Lung (tissue), 12 donors: ENCODE data around the gene FAM234A. TPM values are rescaled to one million over a fixed set of nuclear protein-coding genes. Genes with fewer than 3 reads are reported as not detected.

Source experiments
- ATAC-seq: fragments of 200-7000 bp; cut with Tn5 transposase; one replicate; pipeline ENCODE4 v1.9.1; 2020; ENCODE audit warnings: moderate number of reproducible peaks; ENCODE audit not compliant: insufficient read depth, low FRiP score
- DNase-seq, 3 donors: peaks; one replicate each; pipeline ENCODE4 v3.0.0-alpha.2; 2013 to 2017
- H3K27ac ChIP-seq, 2 donors: one replicate each; pipeline ENCODE4 v1.5.1; 2013; ENCODE audit warnings: mild to moderate bottlenecking in 2 of 2, moderate library complexity in 2 of 2, control low read depth in 1 of 2, inconsistent platforms in 1 of 2, low read depth in 1 of 2, low read length in 1 of 2
- H3K27me3 ChIP-seq, 3 donors: one replicate each; pipeline ENCODE4 v1.5.1; 2013; ENCODE audit warnings: low read length in 2 of 3; ENCODE audit not compliant: control insufficient read depth in 3 of 3, insufficient read depth in 3 of 3
- H3K36me3 ChIP-seq, 4 donors: one replicate each; pipeline ENCODE4 v1.5.1; 2013; ENCODE audit warnings: low read length in 4 of 4, mild to moderate bottlenecking in 1 of 4, moderate library complexity in 1 of 4; ENCODE audit not compliant: control insufficient read depth in 4 of 4, insufficient read depth in 4 of 4
- H3K4me1 ChIP-seq, 5 donors: one replicate each; pipeline ENCODE4 v1.5.1; 2013; ENCODE audit warnings: low read length in 5 of 5, mild to moderate bottlenecking in 2 of 5, moderate library complexity in 1 of 5; ENCODE audit not compliant: control insufficient read depth in 5 of 5, insufficient read depth in 5 of 5
- H3K4me3 ChIP-seq: one replicate; pipeline ENCODE4 v1.5.1; 2013; ENCODE audit warnings: mild to moderate bottlenecking, control low read depth, moderate library complexity
- H3K9ac ChIP-seq, 2 donors: one replicate each; pipeline ENCODE4 v1.5.1; 2013; ENCODE audit warnings: low read length in 2 of 2, control low read depth in 1 of 2; ENCODE audit not compliant: insufficient read depth in 1 of 2
- H3K9me3 ChIP-seq, 4 donors: one replicate each; pipeline ENCODE4 v1.5.1; 2013; ENCODE audit warnings: low read length in 3 of 4, mild to moderate bottlenecking in 1 of 4, moderate library complexity in 1 of 4; ENCODE audit not compliant: control insufficient read depth in 4 of 4, insufficient read depth in 3 of 4
- WGBS, 2 donors: extraction: QIAGEN DNeasy Blood & Tissue Kit; methylation state at CpG; one replicate each; pipeline ENCODE4 v1.1.7; 2013; 5-methylcytosine and 5-hydroxymethylcytosine counted together
- polyA plus RNA-seq, 2 donors: library from polyadenylated mRNA; stranded (reverse); fragments of 200-250 nt; gene quantifications; one replicate each; pipeline ENCODE4 v1.2.1, GENCODE V29; 2013
- total RNA-seq, 2 donors: library from RNA; depleted of rRNA in 1 of 2; stranded (reverse); fragments of >200 nt in 1 of 2; gene quantifications; one replicate each; pipeline ENCODE4 v1.2.1, GENCODE V29; 2014 to 2021
- TF ChIP-seq, protein P1 (sequence below): IDR thresholded peaks from 2 replicates; pipeline ENCODE4 v1.5.1; 2012; ENCODE audit warnings: mild to moderate bottlenecking; ENCODE audit errors: control extremely low read depth, extremely low read depth
- donor health status: control.
- donor health status: control.
- donor health status: Bipolar disorder and iron deficiency.
- donor health status: healthy.
- donor health status: DM: yes; HTN: yes; CAD: no.

FAM234A gene
- total and polyA plus RNA-seq, 4 donors: 41.5 to 78.5 (median 59.7) TPM

DNA sequence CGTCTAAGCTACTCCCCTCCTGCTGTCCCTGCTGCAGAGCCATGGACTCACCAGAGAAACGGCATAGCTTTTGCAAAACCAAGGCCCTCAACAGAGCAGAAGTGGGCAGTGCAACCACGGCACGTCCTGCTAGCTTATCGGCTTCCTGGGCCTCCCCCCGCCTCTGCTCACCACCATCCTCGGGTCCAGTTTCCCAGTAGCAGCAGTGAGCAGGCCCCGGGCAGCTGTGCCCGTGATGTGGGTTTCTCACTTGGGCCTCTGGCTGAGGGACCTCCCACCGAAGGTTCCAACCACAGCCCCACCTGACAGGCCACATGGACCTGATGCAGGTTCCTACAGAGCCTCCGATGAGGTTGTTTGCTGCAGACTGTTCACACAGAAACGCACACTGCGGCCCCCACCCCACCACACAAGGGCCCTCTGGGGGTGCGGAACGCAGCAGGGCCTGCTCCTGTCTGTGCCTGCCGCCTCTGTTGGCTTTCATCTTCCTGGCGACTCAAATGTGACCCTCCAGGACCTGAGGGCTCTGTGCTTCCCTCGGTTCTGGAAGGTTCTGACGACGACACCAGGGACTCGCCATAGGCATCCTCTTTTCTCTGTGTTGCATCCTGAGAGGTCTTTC lies 73.2 kb downstream of the FAM234A start:
- no peak overlapping the region for H3K4me3 ChIP-seq
- H3K27ac ChIP-seq: no peak overlapping the region
- ATAC-seq (no peak), DNase-seq (no peak)
- no peaks in the 10 kb centered on the region for H3K4me1 ChIP-seq
- whole genome bisulfite sequencing, 2 donors: 81 to 87% methylated on average over 21 of the region's 21 CpGs
- no peaks in the 10 kb centered on the region for H3K27me3 ChIP-seq
- peaks cover 0 to 37% (median 7%) of the 10 kb centered on the region in 4 donors for H3K36me3 ChIP-seq
- TF ChIP-seq, protein P1, sequence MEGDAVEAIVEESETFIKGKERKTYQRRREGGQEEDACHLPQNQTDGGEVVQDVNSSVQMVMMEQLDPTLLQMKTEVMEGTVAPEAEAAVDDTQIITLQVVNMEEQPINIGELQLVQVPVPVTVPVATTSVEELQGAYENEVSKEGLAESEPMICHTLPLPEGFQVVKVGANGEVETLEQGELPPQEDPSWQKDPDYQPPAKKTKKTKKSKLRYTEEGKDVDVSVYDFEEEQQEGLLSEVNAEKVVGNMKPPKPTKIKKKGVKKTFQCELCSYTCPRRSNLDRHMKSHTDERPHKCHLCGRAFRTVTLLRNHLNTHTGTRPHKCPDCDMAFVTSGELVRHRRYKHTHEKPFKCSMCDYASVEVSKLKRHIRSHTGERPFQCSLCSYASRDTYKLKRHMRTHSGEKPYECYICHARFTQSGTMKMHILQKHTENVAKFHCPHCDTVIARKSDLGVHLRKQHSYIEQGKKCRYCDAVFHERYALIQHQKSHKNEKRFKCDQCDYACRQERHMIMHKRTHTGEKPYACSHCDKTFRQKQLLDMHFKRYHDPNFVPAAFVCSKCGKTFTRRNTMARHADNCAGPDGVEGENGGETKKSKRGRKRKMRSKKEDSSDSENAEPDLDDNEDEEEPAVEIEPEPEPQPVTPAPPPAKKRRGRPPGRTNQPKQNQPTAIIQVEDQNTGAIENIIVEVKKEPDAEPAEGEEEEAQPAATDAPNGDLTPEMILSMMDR: no peak
- H3K9me3 ChIP-seq: peaks cover 0 to 1% (median 0%) of the 10 kb centered on the region in 4 donors
- H3K9ac ChIP-seq: no peak overlapping the region

DNA sequence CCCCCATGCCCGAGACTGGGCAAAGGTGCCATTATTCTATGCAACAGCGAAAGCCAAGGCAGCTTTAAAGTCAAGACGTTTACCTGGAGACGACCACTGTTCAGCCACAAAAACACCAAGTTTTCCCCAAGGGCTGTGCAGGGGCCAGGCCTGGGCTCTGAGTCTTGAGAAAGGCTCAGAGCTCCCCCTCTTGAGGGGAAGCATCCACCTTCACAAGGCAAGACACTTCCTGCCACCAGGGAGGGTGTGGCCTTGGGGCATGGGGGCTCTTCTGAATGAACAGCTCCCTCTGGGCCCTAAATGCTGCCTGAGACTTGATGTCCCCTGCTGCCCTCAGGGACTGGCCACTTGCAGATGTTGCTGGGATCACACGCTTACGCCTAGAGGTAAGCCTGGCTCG lies 74.9 kb downstream of the FAM234A start:
- Histone ChIP-seq H3K4me1 (no peaks in the 10 kb centered on the region), H3K9ac (no peak overlapping the region), H3K9me3 (peaks cover 0 to 1% (median 0%) of the 10 kb centered on the region in 4 donors), H3K27me3 (no peaks in the 10 kb centered on the region), H3K4me3 (no peak overlapping the region), H3K36me3 (peaks cover 0 to 39% (median 16%) of the 10 kb centered on the region in 4 donors), H3K27ac (no peak overlapping the region)
- 72 to 86% methylated on average over 7 of the region's 7 CpGs for WGBS, 2 donors
- no peak for DNase-seq
- TF ChIP-seq, protein P1: no peak
- no peak for ATAC-seq

DNA sequence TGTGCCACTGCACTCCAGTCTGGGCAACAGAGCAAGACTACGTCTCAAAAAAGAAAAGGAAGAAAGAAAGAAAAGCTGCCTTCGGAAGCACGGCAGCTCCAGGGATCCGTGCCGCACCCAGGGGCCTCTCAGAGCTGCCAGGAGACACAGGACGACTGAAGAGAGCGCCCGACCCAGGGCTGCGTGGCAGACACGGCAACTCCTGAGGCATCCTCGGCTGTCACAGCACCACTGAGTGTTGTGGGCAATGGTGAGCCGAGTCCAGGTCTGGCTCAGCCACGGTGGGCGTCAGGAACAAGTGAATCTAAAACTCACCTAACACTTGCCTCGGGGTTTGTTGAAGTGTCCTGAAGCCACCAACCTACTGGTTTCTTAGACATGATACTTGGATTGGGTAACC lies 77.1 kb downstream of the FAM234A start:
- peaks cover 0 to 1% (median 0%) of the 10 kb centered on the region in 4 donors for H3K9me3 ChIP-seq
- ATAC-seq (no peak), DNase-seq (no peak)
- no peaks in the 10 kb centered on the region for H3K27me3 ChIP-seq
- H3K36me3 ChIP-seq: peaks cover 0 to 40% (median 16%) of the 10 kb centered on the region in 4 donors
- H3K4me3 ChIP-seq: no peak overlapping the region
- TF ChIP-seq, protein P1: no peak
- H3K27ac ChIP-seq: no peak overlapping the region
- H3K9ac ChIP-seq: no peak overlapping the region
- WGBS, 2 donors: 96 to 97% methylated on average over 15 of the region's 15 CpGs
- no peaks in the 10 kb centered on the region for H3K4me1 ChIP-seq

DNA sequence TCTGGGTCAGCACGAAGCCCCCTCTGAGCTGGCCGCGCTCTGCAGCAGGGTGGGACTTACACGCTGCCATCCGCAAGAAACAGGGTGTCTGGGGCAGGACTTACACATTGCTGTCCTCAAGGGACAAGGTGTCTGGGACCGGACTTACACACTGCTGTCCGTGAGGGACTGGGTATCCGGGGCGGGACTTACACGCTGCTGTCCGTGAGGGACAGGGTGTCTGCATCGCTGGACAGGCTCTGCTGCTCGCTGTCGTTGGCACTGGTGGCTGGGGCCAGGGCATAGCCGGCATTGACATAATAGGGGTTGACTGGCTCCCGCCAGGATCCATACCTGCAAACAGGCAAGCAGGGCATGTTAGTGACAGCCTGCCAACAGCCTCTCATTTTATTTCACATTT lies 79.7 kb downstream of the FAM234A start:
- TF ChIP-seq, protein P1: no peak
- Histone ChIP-seq H3K27ac (no peak overlapping the region), H3K9me3 (peaks cover 0 to 1% (median 0%) of the 10 kb centered on the region in 4 donors), H3K27me3 (no peaks in the 10 kb centered on the region), H3K4me1 (peaks cover 0 to 1% (median 0%) of the 10 kb centered on the region in 5 donors), H3K9ac (no peak overlapping the region), H3K4me3 (no peak overlapping the region), H3K36me3 (peaks cover 0 to 33% (median 11%) of the 10 kb centered on the region in 4 donors)
- no peak for ATAC-seq
- WGBS, 2 donors: 95 to 97% methylated on average over 16 of the region's 16 CpGs
- no peak for DNase-seq
